Liver (tissue), 9 donors: Measurements from ENCODE around the gene NDUFS6. TPM values are rescaled to one million over a fixed set of nuclear protein-coding genes. Genes with fewer than 3 reads are reported as not detected.

ENCODE experiments used
- DNase-seq: peaks from one replicate; pipeline ENCODE4 v3.0.0-alpha.2; 2017; ENCODE audit warnings: low spot score
- H3K27ac ChIP-seq, 2 donors: one replicate each; pipeline ENCODE4 v1.7.0; 2013; ENCODE audit warnings: inconsistent platforms in 2 of 2, low read length in 2 of 2, control low read depth in 1 of 2, low read depth in 1 of 2, mild to moderate bottlenecking in 1 of 2
- H3K27me3 ChIP-seq, 4 donors: one replicate each; pipeline versions ENCODE4 v1.6.1 to v1.7.0; 2013; ENCODE audit warnings: low read length in 3 of 4, inconsistent platforms in 1 of 4, mild to moderate bottlenecking in 1 of 4, moderate library complexity in 1 of 4; ENCODE audit not compliant: control insufficient read depth in 4 of 4, insufficient read depth in 4 of 4
- H3K36me3 ChIP-seq, 4 donors: one replicate each; pipeline versions ENCODE4 v1.6.1 to v1.7.0; 2013; ENCODE audit warnings: low read length in 3 of 4, mild to moderate bottlenecking in 3 of 4, low read depth in 1 of 4, moderate library complexity in 1 of 4; ENCODE audit not compliant: control insufficient read depth in 4 of 4, insufficient read depth in 3 of 4
- H3K4me1 ChIP-seq, 4 donors: one replicate each; pipeline versions ENCODE4 v1.6.1 to v1.7.0; 2013; ENCODE audit warnings: low read length in 3 of 4, mild to moderate bottlenecking in 3 of 4, moderate library complexity in 1 of 4; ENCODE audit not compliant: control insufficient read depth in 4 of 4, insufficient read depth in 4 of 4
- H3K4me3 ChIP-seq, 3 donors: one replicate each; pipeline versions ENCODE4 v1.6.1 to v1.7.0; 2013; ENCODE audit warnings: low read length in 3 of 3, control low read depth in 1 of 3, low read depth in 1 of 3, mild to moderate bottlenecking in 1 of 3
- H3K9ac ChIP-seq, 2 donors: one replicate each; pipeline ENCODE4 v1.7.0; 2013; ENCODE audit warnings: low read length in 2 of 2, mild to moderate bottlenecking in 2 of 2, moderate library complexity in 2 of 2, control low read depth in 1 of 2, low read depth in 1 of 2
- H3K9me3 ChIP-seq, 4 donors: one replicate each; pipeline versions ENCODE4 v1.6.1 to v1.7.0; 2013; ENCODE audit warnings: low read length in 3 of 4; ENCODE audit not compliant: control insufficient read depth in 4 of 4
- EGR1 ChIP-seq, 2 donors: IDR thresholded peaks; 2 replicates each; pipeline ENCODE4 v1.6.1; 2016 to 2018; ENCODE audit warnings: antibody characterized with exemption in 2 of 2, low read depth in 2 of 2
- FOXA1 ChIP-seq: IDR thresholded peaks from 2 replicates; pipeline ENCODE4 v1.6.1; 2016; ENCODE audit warnings: antibody characterized with exemption
- FOXA2 ChIP-seq: IDR thresholded peaks from 2 replicates; pipeline ENCODE4 v1.6.1; 2016; ENCODE audit warnings: antibody characterized with exemption
- GABPA ChIP-seq, 2 donors: IDR thresholded peaks in 1 of 2; conservative IDR thresholded peaks in 1 of 2; 2 replicates each; pipeline ENCODE4 v1.6.1; 2016; ENCODE audit warnings: antibody characterized with exemption in 2 of 2, mild to moderate bottlenecking in 1 of 2, moderate library complexity in 1 of 2
- HNF4A ChIP-seq, 2 donors: conservative IDR thresholded peaks; 2 replicates each; pipeline ENCODE4 v1.6.1; 2016; ENCODE audit warnings: antibody characterized with exemption in 2 of 2, mild to moderate bottlenecking in 2 of 2
- HNF4G ChIP-seq: IDR thresholded peaks from 2 replicates; pipeline ENCODE4 v1.6.1; 2016; ENCODE audit warnings: antibody characterized with exemption
- JUND ChIP-seq, 2 donors: IDR thresholded peaks; 2 replicates each; pipeline ENCODE4 v1.6.1; 2016; ENCODE audit warnings: antibody characterized with exemption in 2 of 2
- NR2F2 ChIP-seq: IDR thresholded peaks from 2 replicates; pipeline ENCODE4 v1.6.1; 2016; ENCODE audit warnings: antibody characterized with exemption
- RAD21 ChIP-seq, 2 donors: IDR thresholded peaks; 2 replicates each; pipeline ENCODE4 v1.6.1; 2016; ENCODE audit warnings: antibody characterized with exemption in 2 of 2, mild to moderate bottlenecking in 2 of 2
- RXRA ChIP-seq, 2 donors: IDR thresholded peaks; 2 replicates each; pipeline ENCODE4 v1.6.1; 2017 to 2018; ENCODE audit warnings: antibody characterized with exemption in 2 of 2, mild to moderate bottlenecking in 1 of 2
- SP1 ChIP-seq: IDR thresholded peaks from 2 replicates; pipeline ENCODE4 v1.6.1; 2018; ENCODE audit warnings: antibody characterized with exemption, mild to moderate bottlenecking
- TAF1 ChIP-seq: conservative IDR thresholded peaks from 2 replicates; pipeline ENCODE4 v1.6.1; 2016; ENCODE audit warnings: antibody characterized with exemption, mild to moderate bottlenecking
- YY1 ChIP-seq: IDR thresholded peaks from 2 replicates; pipeline ENCODE4 v1.6.1; 2016; ENCODE audit warnings: antibody characterized with exemption, mild to moderate bottlenecking
- WGBS: extraction: QIAGEN DNeasy Blood & Tissue Kit; methylation state at CpG from one replicate; pipeline ENCODE4 v1.1.7; 2013; 5-methylcytosine and 5-hydroxymethylcytosine counted together
- polyA plus RNA-seq, 2 donors: library from polyadenylated mRNA; stranded (reverse) in 1 of 2; unstranded in 1 of 2; fragments of 200-250 nt in 1 of 2; fragments of >200 nt in 1 of 2; fragmentation: Nextera tagmentation in 1 of 2; extraction: Ambion mirVana in 1 of 2; gene quantifications; one replicate each; pipeline versions ENCODE4 v1.2.1 to v1.2.3, GENCODE V29; 2013 to 2015
- total RNA-seq, 2 donors: library from RNA; depleted of rRNA; stranded (reverse); fragments of >200 nt; gene quantifications; one replicate each; pipeline ENCODE4 v1.2.3, GENCODE V29; 2014
- TF ChIP-seq, protein P1 (sequence below): IDR thresholded peaks from 2 replicates; pipeline ENCODE4 v1.6.1; 2016; ENCODE audit warnings: antibody characterized with exemption
- TF ChIP-seq, protein P2 (sequence below): IDR thresholded peaks from 2 replicates; pipeline ENCODE4 v1.6.1; 2016; ENCODE audit warnings: antibody characterized with exemption, mild to moderate bottlenecking
- TF ChIP-seq, protein P3 (sequence below): IDR thresholded peaks from 2 replicates; pipeline ENCODE4 v1.6.1; 2016; ENCODE audit warnings: antibody characterized with exemption
- TF ChIP-seq, protein P4 (sequence below): IDR thresholded peaks from 2 replicates; pipeline ENCODE4 v1.6.1; 2016; ENCODE audit warnings: antibody characterized with exemption
- TF ChIP-seq, protein P5 (sequence below): fragments of 150-350 bp; IDR thresholded peaks from 2 replicates; pipeline ENCODE4 v1.5.1; 2017; ENCODE audit warnings: improper control_type of control experiment, low read depth, low read length; ENCODE audit not compliant: missing input control
- donor health status: healthy.
- donor health status: healthy.
- donor health status: healthy.
- donor health status: healthy.
- donor health status: healthy.

Gene NDUFS6
- total and polyA plus RNA-seq, 4 donors: 18.7 to 82.5 (median 47.3) TPM

DNA sequence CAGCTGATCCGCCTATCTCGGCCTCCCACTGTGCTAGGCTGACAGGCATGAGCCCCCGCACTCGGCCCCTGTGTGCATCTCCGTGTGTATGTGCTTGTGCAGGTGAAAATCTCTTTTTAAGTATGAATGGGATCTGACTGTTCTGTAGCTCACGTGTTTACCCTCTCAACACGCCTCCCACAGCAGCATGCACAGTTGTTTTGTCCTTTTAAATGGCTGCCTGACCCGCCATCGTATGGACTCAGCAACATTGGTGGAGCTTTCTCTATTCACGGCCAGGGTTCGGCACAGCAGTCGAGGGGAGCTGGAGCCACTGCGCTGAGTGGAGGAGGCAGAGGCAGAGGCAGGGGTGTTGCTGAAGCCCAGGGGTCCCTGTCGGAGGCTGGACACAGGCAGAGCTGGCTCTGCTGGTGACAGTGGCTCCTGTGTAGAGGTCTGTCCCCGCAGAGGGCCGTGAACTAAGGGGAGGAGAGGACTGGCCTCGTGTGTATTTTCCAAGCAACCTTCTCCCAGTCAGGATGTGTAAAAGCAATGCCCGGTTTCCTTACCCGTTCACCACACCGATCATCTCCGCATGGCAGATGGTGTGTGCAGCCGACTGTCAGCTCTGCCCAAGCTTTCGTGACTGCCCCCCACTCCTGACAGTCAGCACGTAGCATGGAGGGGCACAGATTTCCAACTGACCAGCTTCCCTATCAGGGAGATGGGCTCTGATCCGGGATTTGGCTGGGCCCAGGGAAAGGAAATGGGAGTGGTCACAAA, 38.9 kb upstream of the NDUFS6 start:
- H3K9me3 ChIP-seq: peaks cover 0 to 3% (median 2%) of the 10 kb centered on the region in 4 donors
- H3K27me3 ChIP-seq: peaks cover 0 to 2% (median 0%) of the 10 kb centered on the region in 4 donors
- H3K36me3 ChIP-seq: no peaks in the 10 kb centered on the region
- H3K27ac ChIP-seq: no peak overlapping the region
- H3K4me3 ChIP-seq: no peak overlapping the region
- no peaks in the 10 kb centered on the region for H3K4me1 ChIP-seq
- TF ChIP-seq RXRA (IDR thresholded peaks at IDR 0.05) (no peak), SP1 (no peak), RAD21 (IDR thresholded peaks at IDR 0.05) (no peak), JUND (IDR thresholded peaks at IDR 0.05) (no peak), FOXA2 (no peak), FOXA1 (no peak), YY1 (no peak), TAF1 (no peak), EGR1 (IDR thresholded peaks at IDR 0.05; ENCODE audit: low read depth in 2 of 2) (no peak), GABPA (IDR thresholded peaks at IDR 0.05 in 1 of 2, conservative IDR thresholded peaks at IDR 0.05 in 1 of 2) (no peak), NR2F2 (no peak), HNF4G (no peak), HNF4A (conservative IDR thresholded peaks at IDR 0.05) (no peak)
- TF ChIP-seq, protein P1, sequence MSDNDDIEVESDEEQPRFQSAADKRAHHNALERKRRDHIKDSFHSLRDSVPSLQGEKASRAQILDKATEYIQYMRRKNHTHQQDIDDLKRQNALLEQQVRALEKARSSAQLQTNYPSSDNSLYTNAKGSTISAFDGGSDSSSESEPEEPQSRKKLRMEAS: no peak
- TF ChIP-seq, protein P2, sequence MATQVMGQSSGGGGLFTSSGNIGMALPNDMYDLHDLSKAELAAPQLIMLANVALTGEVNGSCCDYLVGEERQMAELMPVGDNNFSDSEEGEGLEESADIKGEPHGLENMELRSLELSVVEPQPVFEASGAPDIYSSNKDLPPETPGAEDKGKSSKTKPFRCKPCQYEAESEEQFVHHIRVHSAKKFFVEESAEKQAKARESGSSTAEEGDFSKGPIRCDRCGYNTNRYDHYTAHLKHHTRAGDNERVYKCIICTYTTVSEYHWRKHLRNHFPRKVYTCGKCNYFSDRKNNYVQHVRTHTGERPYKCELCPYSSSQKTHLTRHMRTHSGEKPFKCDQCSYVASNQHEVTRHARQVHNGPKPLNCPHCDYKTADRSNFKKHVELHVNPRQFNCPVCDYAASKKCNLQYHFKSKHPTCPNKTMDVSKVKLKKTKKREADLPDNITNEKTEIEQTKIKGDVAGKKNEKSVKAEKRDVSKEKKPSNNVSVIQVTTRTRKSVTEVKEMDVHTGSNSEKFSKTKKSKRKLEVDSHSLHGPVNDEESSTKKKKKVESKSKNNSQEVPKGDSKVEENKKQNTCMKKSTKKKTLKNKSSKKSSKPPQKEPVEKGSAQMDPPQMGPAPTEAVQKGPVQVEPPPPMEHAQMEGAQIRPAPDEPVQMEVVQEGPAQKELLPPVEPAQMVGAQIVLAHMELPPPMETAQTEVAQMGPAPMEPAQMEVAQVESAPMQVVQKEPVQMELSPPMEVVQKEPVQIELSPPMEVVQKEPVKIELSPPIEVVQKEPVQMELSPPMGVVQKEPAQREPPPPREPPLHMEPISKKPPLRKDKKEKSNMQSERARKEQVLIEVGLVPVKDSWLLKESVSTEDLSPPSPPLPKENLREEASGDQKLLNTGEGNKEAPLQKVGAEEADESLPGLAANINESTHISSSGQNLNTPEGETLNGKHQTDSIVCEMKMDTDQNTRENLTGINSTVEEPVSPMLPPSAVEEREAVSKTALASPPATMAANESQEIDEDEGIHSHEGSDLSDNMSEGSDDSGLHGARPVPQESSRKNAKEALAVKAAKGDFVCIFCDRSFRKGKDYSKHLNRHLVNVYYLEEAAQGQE: no peak
- TF ChIP-seq, protein P3, sequence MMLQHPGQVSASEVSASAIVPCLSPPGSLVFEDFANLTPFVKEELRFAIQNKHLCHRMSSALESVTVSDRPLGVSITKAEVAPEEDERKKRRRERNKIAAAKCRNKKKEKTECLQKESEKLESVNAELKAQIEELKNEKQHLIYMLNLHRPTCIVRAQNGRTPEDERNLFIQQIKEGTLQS: no peak
- TF ChIP-seq, protein P4, sequence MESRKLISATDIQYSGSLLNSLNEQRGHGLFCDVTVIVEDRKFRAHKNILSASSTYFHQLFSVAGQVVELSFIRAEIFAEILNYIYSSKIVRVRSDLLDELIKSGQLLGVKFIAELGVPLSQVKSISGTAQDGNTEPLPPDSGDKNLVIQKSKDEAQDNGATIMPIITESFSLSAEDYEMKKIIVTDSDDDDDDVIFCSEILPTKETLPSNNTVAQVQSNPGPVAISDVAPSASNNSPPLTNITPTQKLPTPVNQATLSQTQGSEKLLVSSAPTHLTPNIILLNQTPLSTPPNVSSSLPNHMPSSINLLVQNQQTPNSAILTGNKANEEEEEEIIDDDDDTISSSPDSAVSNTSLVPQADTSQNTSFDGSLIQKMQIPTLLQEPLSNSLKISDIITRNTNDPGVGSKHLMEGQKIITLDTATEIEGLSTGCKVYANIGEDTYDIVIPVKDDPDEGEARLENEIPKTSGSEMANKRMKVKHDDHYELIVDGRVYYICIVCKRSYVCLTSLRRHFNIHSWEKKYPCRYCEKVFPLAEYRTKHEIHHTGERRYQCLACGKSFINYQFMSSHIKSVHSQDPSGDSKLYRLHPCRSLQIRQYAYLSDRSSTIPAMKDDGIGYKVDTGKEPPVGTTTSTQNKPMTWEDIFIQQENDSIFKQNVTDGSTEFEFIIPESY: no peak
- TF ChIP-seq, protein P5, sequence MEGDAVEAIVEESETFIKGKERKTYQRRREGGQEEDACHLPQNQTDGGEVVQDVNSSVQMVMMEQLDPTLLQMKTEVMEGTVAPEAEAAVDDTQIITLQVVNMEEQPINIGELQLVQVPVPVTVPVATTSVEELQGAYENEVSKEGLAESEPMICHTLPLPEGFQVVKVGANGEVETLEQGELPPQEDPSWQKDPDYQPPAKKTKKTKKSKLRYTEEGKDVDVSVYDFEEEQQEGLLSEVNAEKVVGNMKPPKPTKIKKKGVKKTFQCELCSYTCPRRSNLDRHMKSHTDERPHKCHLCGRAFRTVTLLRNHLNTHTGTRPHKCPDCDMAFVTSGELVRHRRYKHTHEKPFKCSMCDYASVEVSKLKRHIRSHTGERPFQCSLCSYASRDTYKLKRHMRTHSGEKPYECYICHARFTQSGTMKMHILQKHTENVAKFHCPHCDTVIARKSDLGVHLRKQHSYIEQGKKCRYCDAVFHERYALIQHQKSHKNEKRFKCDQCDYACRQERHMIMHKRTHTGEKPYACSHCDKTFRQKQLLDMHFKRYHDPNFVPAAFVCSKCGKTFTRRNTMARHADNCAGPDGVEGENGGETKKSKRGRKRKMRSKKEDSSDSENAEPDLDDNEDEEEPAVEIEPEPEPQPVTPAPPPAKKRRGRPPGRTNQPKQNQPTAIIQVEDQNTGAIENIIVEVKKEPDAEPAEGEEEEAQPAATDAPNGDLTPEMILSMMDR: no peak
- no peak overlapping the region for H3K9ac ChIP-seq
- 76% methylated on average over 25 of the region's 25 CpGs for WGBS
- DNase-seq: no peak
